GM12878 (cell line): ENCODE data around the gene PTTG1. TPM values are rescaled to one million over a fixed set of nuclear protein-coding genes. Genes with fewer than 3 reads are reported as not detected.

Experiments used
- BRCA1 ChIP-seq: IDR thresholded peaks from 2 replicates; pipeline ENCODE4 v1.6.1; 2011; ENCODE audit warnings: low read depth, low read length, improper control_type of control experiment
- CEBPZ ChIP-seq: fragments of 150-350 bp; IDR thresholded peaks from 2 replicates; pipeline ENCODE4 v1.6.1; 2016; ENCODE audit warnings: low read depth, low read length
- CHD1 ChIP-seq: IDR thresholded peaks from 2 replicates; pipeline ENCODE4 v1.6.1; 2012; ENCODE audit warnings: low read depth, low read length, improper control_type of control experiment
- CREB1 ChIP-seq: IDR thresholded peaks from 2 replicates; pipeline ENCODE4 v1.6.1; 2012; ENCODE audit warnings: low read depth, mild to moderate bottlenecking, inconsistent platforms
- E2F8 ChIP-seq: fragments of 450-650 bp; IDR thresholded peaks from 2 replicates; pipeline ENCODE4 v1.6.1; 2018; ENCODE audit warnings: mild to moderate bottlenecking, low read depth, moderate library complexity; ENCODE audit not compliant: partially characterized antibody
- EGR1 ChIP-seq, 2 experiments: IDR thresholded peaks; 1 replicate in 1 of 2; 2 replicates in 1 of 2; pipeline ENCODE4 v1.6.1; 2011 to 2012; ENCODE audit warnings: low read depth in 2 of 2, low read length in 2 of 2, borderline replicate concordance in 1 of 2, mild to moderate bottlenecking in 1 of 2, moderate library complexity in 1 of 2
- ESRRA ChIP-seq: IDR thresholded peaks from 2 replicates; pipeline ENCODE4 v1.6.1; 2012; ENCODE audit warnings: mild to moderate bottlenecking, low read length, improper control_type of control experiment
- FOXM1 ChIP-seq: IDR thresholded peaks from 2 replicates; pipeline ENCODE4 v1.6.1; 2012; ENCODE audit warnings: low read depth, mild to moderate bottlenecking, inconsistent platforms, low read length, moderate library complexity
- GABPA ChIP-seq: IDR thresholded peaks from 2 replicates; pipeline ENCODE4 v1.6.1; 2014; ENCODE audit warnings: antibody characterized with exemption, low read depth, mild to moderate bottlenecking, inconsistent platforms
- MTA3 ChIP-seq: IDR thresholded peaks from 2 replicates; pipeline ENCODE4 v1.6.1; 2012; ENCODE audit warnings: low read length, inconsistent platforms, borderline replicate concordance
- NFYA ChIP-seq: IDR thresholded peaks from 2 replicates; pipeline ENCODE4 v1.6.1; 2011; ENCODE audit warnings: low read depth, mild to moderate bottlenecking, low read length, improper control_type of control experiment, borderline replicate concordance
- NR2F1 ChIP-seq: fragments of 450-650 bp; conservative IDR thresholded peaks from 2 replicates; pipeline ENCODE4 v1.6.1; 2017; ENCODE audit warnings: mild to moderate bottlenecking
- PAX8 ChIP-seq: fragments of 450-650 bp; IDR thresholded peaks from 2 replicates; pipeline ENCODE4 v1.6.1; 2017; ENCODE audit warnings: mild to moderate bottlenecking, moderate library complexity
- RAD21 ChIP-seq: IDR thresholded peaks from 2 replicates; pipeline ENCODE4 v1.6.1; 2011; ENCODE audit warnings: mild to moderate bottlenecking, low read depth, low read length, moderate library complexity; ENCODE audit not compliant: insufficient read depth
- RUNX3 ChIP-seq: IDR thresholded peaks from 2 replicates; pipeline ENCODE4 v1.6.1; 2012; ENCODE audit warnings: low read length, inconsistent platforms
- SIN3A ChIP-seq: IDR thresholded peaks from 2 replicates; pipeline ENCODE4 v1.6.1; 2012; ENCODE audit warnings: low read depth, low read length, improper control_type of control experiment
- SMAD5 ChIP-seq: IDR thresholded peaks from 2 replicates; pipeline ENCODE4 v1.6.1; 2016; ENCODE audit warnings: antibody characterized with exemption, low read depth
- SMC3 ChIP-seq: IDR thresholded peaks from 2 replicates; pipeline ENCODE4 v1.6.1; 2011; ENCODE audit warnings: low read length, improper control_type of control experiment, borderline replicate concordance
- SRF ChIP-seq, 2 experiments: IDR thresholded peaks; 2 replicates each; pipeline ENCODE4 v1.6.1; 2011; ENCODE audit warnings: low read depth in 2 of 2, low read length in 2 of 2, mild to moderate bottlenecking in 1 of 2, moderate library complexity in 1 of 2
- polyA plus RNA-seq, 11 experiments: library from polyadenylated mRNA; depleted of rRNA in 4 of 11; unstranded in 6 of 11; stranded (reverse) in 5 of 11; fragments of >200 nt; fragmentation: Nextera tagmentation in 4 of 11; fragmentation: Illumina TruSeq in 1 of 11; extraction: Ambion mirVana in 4 of 11; extraction: Trizol in 1 of 11; gene quantifications; 1 replicate in 1 of 11; 2 replicates in 10 of 11; pipeline versions ENCODE4 v1.2.1 to v1.2.3, GENCODE V29; 2011 to 2016; ENCODE audit warnings: inconsistent platforms in 2 of 11, missing spikeins in 2 of 11, low read depth in 1 of 11
- total RNA-seq, 4 experiments: library from RNA; depleted of rRNA in 3 of 4; stranded (reverse); fragments of >200 nt in 3 of 4; fragmentation: Illumina TruSeq in 1 of 4; extraction: Trizol in 1 of 4; gene quantifications; 2 replicates each; pipeline versions ENCODE4 v1.2.1 to v1.2.3, GENCODE V29; 2013 to 2021
- TF ChIP-seq, protein P1 (sequence below): fragments of 450-650 bp; IDR thresholded peaks from 2 replicates; pipeline ENCODE4 v1.6.1; 2017; ENCODE audit warnings: mild to moderate bottlenecking
- TF ChIP-seq, protein P2 (sequence below): fragments of 450-650 bp; IDR thresholded peaks from 2 replicates; pipeline ENCODE4 v1.6.1; 2017; ENCODE audit warnings: low read depth, mild to moderate bottlenecking, moderate library complexity

PTTG1 gene
- total and polyA plus RNA-seq, 10 of the 15 experiments (the other 5 are each of a cell fraction or from before 2014, with no cell fraction given), result 154 to 1,033 (median 377) TPM

- TF ChIP-seq, protein P1, sequence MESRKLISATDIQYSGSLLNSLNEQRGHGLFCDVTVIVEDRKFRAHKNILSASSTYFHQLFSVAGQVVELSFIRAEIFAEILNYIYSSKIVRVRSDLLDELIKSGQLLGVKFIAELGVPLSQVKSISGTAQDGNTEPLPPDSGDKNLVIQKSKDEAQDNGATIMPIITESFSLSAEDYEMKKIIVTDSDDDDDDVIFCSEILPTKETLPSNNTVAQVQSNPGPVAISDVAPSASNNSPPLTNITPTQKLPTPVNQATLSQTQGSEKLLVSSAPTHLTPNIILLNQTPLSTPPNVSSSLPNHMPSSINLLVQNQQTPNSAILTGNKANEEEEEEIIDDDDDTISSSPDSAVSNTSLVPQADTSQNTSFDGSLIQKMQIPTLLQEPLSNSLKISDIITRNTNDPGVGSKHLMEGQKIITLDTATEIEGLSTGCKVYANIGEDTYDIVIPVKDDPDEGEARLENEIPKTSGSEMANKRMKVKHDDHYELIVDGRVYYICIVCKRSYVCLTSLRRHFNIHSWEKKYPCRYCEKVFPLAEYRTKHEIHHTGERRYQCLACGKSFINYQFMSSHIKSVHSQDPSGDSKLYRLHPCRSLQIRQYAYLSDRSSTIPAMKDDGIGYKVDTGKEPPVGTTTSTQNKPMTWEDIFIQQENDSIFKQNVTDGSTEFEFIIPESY, result no peak
- peak; percentile 19 for TF ChIP-seq RUNX3
- TF ChIP-seq E2F8, result no peak
- no peak for TF ChIP-seq NR2F1
- no peak for TF ChIP-seq FOXM1
- no peak for TF ChIP-seq SRF (IDR thresholded peaks at IDR 0.05; ENCODE audit: low read depth in 2 of 2, low read length in 2 of 2)
- TF ChIP-seq CREB1, result no peak
- TF ChIP-seq, protein P2, sequence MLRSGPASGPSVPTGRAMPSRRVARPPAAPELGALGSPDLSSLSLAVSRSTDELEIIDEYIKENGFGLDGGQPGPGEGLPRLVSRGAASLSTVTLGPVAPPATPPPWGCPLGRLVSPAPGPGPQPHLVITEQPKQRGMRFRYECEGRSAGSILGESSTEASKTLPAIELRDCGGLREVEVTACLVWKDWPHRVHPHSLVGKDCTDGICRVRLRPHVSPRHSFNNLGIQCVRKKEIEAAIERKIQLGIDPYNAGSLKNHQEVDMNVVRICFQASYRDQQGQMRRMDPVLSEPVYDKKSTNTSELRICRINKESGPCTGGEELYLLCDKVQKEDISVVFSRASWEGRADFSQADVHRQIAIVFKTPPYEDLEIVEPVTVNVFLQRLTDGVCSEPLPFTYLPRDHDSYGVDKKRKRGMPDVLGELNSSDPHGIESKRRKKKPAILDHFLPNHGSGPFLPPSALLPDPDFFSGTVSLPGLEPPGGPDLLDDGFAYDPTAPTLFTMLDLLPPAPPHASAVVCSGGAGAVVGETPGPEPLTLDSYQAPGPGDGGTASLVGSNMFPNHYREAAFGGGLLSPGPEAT, result 0 out of 2 replicates have a peak, but pooled peaks have one; percentile 53
- TF ChIP-seq NFYA, result no peak
- TF ChIP-seq SMC3, result no peak
- no peak for TF ChIP-seq PAX8
- no peak for TF ChIP-seq SIN3A
- TF ChIP-seq GABPA, result no peak
- no peak for TF ChIP-seq SMAD5
- no peak for TF ChIP-seq BRCA1
- no peak for TF ChIP-seq RAD21
- no peak for TF ChIP-seq CEBPZ
- no peak for TF ChIP-seq MTA3
- TF ChIP-seq EGR1 (IDR thresholded peaks at IDR 0.05; ENCODE audit: borderline replicate concordance in 1 of 2, low read depth in 2 of 2, low read length in 2 of 2), result no peak
- no peak for TF ChIP-seq CHD1
- no peak for TF ChIP-seq ESRRA
Measured at GRCh38 chr5:160470437-160471361, 49.0 kb downstream of the PTTG1 start (continued).
